ENCODE data around the gene LINGO1. TPM values are rescaled to one million over a fixed set of nuclear protein-coding genes. Genes with fewer than 3 reads are reported as not detected.

Gene LINGO1
- total and polyA plus RNA-seq, 9 of the 15 experiments (the other 6 are each of a cell fraction or from before 2014, with no cell fraction given), result 0.07 to 15.3 (median 2.1) TPM

GRCh38 chr15:77604973-77605372 lies 27.7 kb downstream of the LINGO1 start:
- WGBS (ENCODE audit: insufficient coverage, low coverage, missing lambda C conversion rate), result 60% methylated on average over 2 of the region's 2 CpGs
- no peaks in the 10 kb centered on the region for H3K36me3 ChIP-seq (ENCODE audit: control insufficient read depth, insufficient read depth, low read length)
- no peaks in the 10 kb centered on the region for H3K79me2 ChIP-seq (ENCODE audit: control insufficient read depth, insufficient read depth, low read length)
- peaks cover 38 to 43% of the 10 kb centered on the region in 2 experiments for H3K4me1 ChIP-seq (replicated peaks in 1 of 2; ENCODE audit: control insufficient read depth in 2 of 2, insufficient read depth in 2 of 2, low read length in 2 of 2)
- CTCF ChIA-PET (ENCODE audit: low intra/inter-chr PET ratio), result no interaction called here
- no peak overlapping the region for H3K27ac ChIP-seq (ENCODE audit: extremely low read depth, low read depth, low read length)
- no peak overlapping the region for H3K9ac ChIP-seq (ENCODE audit: insufficient read depth in 1 of 2, low read depth in 2 of 2, low read length in 2 of 2)
- H3K27me3 ChIP-seq (ENCODE audit: control insufficient read depth in 2 of 2, insufficient read depth in 2 of 2, low read length in 2 of 2), result no peaks in the 10 kb centered on the region
- DNase-seq (ENCODE audit: extremely low read depth in 1 of 4, low spot score in 3 of 4) (no peak), ATAC-seq (no peak), FAIRE-seq (no peak)
- no peaks in the 10 kb centered on the region for H3K9me3 ChIP-seq (replicated peaks; ENCODE audit: control insufficient read depth, insufficient read depth, low read depth, low read length)
- H3K4me2 ChIP-seq (ENCODE audit: insufficient read depth, low read length), result no peak overlapping the region
- H3K9me1 ChIP-seq (ENCODE audit: control insufficient read depth, insufficient read depth, low read length), result no peaks in the 10 kb centered on the region
- in situ Hi-C loops (cut with MboI), result no loop called here
- no peaks in the 10 kb centered on the region for H4K20me1 ChIP-seq (replicated peaks; ENCODE audit: control insufficient read depth, insufficient read depth, low read length)
- intact Hi-C loops (cut with micrococcal nuclease), result no loop called here
- 0 out of 2 replicates have a peak overlapping the region, but pooled peaks have one; percentile 34 for H2AFZ ChIP-seq (ENCODE audit: low read depth, low read length)
- no peak overlapping the region for H3K4me3 ChIP-seq
- POLR2A ChIA-PET, result interaction anchor here (0.8 kb wide), 1 partner anchor 13 kb away, joined by 4 read pairs; no protein-coding TSS in a partner anchor
- no TSS peak for BruUV-seq (replicated peaks)
- TF ChIP-seq ARHGAP35 (IDR thresholded peaks at IDR 0.05; ENCODE audit: partially characterized antibody) (no peak), CBX2 (IDR thresholded peaks at IDR 0.05; ENCODE audit: insufficient read depth, low read length, poor library complexity, severe bottlenecking) (no peak), KHSRP (IDR thresholded peaks at IDR 0.05) (no peak), ZNF740 (CRISPR knock-in tag; IDR thresholded peaks at IDR 0.05) (no peak), ZNF740 (tag; IDR thresholded peaks at IDR 0.05) (no peak), POLR2AphosphoS5 (IDR thresholded peaks at IDR 0.05; ENCODE audit: control insufficient read depth, insufficient read depth, low read depth, low read length) (no peak), PHF8 (IDR thresholded peaks at IDR 0.05; ENCODE audit: borderline replicate concordance, low read length) (no peak), ID3 (CRISPR knock-in tag; IDR thresholded peaks at IDR 0.05) (no peak), ID3 (tag; IDR thresholded peaks at IDR 0.05) (no peak), HSF4 (CRISPR knock-in tag; IDR thresholded peaks at IDR 0.05; ENCODE audit: borderline replicate concordance) (no peak), TCFL5 (CRISPR knock-in tag; conservative IDR thresholded peaks at IDR 0.05) (no peak), NBN (IDR thresholded peaks at IDR 0.05; ENCODE audit: low read depth) (no peak), MEF2A (IDR thresholded peaks at IDR 0.05; ENCODE audit: control insufficient read depth, low read depth, low read length) (no peak), CREBBP (IDR thresholded peaks at IDR 0.05; ENCODE audit: low read depth, low read length) (no peak), KDM1A (IDR thresholded peaks at IDR 0.05) (peak; percentile 10 to 47; a peak in 1 of 4 replicates), RNF219 (CRISPR knock-in tag; IDR thresholded peaks at IDR 0.05) (no peak), PRMT5 (CRISPR knock-in tag; IDR thresholded peaks at IDR 0.05) (no peak), MAFG (tag; conservative IDR thresholded peaks at IDR 0.05) (no peak), ZFP36 (IDR thresholded peaks at IDR 0.05; ENCODE audit: low read depth, low read length, partially characterized antibody) (peak; percentile 66), ZNF140 (CRISPR knock-in tag; IDR thresholded peaks at IDR 0.05) (no peak)
